Measurements from ENCODE around the gene CPPED1.

GRCh38 chr16:12708266-12708665 is 95.4 kb downstream of the CPPED1 start:
- TF ChIP-seq EZH2 (IDR thresholded peaks at IDR 0.05; ENCODE audit: borderline replicate concordance, control insufficient read depth, low read depth, low read length) (no peak), EP300 (IDR thresholded peaks at IDR 0.05; ENCODE audit: borderline replicate concordance in 1 of 2, control insufficient read depth in 1 of 2, low read depth in 2 of 2, low read length in 2 of 2) (no peak), MAX (IDR thresholded peaks at IDR 0.05; ENCODE audit: low read depth, low read length) (no peak)
